ENCODE measurements around the gene ATP13A2.
"Not testable (repeated sequence)": the region's sequence is repeated elsewhere in the genome, so short reads cannot be mapped to it uniquely, and the experiment has no call there.

ATP13A2 gene

DNA sequence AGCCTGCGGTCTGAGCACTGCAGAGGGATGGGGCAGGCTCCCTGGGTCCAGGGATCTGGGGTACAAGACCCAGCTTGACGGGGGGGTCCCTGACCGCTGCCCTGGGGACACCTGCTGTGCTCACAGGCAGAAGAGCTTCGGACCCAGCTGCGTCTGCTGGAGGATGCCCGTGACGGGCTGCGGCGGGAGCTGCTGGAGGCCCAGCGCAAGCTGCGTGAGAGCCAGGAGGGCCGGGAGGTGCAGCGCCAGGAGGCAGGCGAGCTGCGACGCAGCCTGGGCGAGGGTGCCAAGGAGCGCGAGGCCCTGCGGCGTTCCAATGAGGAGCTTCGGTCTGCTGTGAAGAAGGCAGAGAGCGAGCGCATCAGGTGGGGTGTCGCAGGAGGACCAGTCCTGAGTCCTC is 56.5 kb downstream of the ATP13A2 start:
- no peak for DNase-seq

DNA sequence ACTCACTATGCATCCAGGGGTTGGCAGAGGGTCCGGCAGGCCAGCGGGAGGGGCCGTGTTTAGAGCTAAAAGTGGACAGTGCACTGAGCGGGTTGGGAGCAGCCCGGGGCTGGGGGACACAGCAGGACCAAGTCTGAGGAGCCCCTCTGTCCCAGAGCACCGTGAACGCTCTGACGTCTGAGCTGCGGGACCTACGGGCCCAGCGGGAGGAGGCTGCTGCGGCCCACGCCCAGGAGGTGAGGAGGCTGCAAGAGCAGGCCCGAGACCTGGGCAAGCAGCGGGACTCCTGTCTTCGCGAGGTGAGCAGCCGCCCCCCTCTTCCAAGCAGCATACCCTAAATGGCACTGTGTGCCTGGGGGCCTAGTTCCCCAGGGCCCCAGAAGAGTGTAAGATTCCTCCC is 57.1 kb downstream of the ATP13A2 start:
- DNase-seq: no peak

DNA sequence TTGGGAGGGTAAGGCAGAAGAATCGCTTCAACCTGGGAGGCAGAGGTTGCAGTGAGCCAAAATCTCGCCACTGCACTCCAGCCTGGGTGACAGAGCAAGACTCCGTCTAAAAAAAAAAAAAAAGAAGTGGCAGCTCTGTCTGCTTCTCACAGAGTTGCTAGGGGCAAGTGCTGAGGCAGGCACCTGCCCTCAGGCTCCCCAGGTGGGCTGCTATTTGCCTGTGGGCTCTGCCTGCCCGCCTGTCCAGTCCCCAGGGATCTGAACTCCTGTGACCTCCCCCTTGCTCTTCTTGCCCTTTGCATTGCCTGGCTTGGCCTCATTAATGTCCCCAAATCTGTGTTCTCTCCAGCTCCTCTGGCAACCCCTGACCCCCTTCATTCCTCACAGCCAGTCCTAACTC is 59.4 kb downstream of the ATP13A2 start:
- not testable (repeated sequence) for DNase-seq

DNA sequence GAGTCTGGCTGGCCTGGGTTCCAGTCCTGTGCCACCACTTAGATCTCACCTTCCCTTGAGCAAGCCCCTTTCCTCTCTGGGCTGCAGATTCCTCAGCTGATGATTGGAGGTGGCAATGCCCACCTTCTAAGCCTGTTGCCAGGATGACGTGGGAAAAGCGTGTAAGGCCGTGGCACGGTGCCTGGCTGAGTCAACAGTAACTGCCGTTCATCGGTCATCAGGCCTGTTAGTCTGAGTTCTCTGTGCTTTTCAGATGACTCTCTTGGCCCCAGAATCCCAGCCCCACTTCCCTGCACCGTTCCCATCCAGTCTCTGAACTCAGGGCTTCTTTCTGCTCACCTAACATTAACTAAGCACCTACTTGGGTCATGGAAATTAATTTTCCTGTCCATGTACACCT is 62.7 kb downstream of the ATP13A2 start:
- DNase-seq: not testable (repeated sequence)

DNA sequence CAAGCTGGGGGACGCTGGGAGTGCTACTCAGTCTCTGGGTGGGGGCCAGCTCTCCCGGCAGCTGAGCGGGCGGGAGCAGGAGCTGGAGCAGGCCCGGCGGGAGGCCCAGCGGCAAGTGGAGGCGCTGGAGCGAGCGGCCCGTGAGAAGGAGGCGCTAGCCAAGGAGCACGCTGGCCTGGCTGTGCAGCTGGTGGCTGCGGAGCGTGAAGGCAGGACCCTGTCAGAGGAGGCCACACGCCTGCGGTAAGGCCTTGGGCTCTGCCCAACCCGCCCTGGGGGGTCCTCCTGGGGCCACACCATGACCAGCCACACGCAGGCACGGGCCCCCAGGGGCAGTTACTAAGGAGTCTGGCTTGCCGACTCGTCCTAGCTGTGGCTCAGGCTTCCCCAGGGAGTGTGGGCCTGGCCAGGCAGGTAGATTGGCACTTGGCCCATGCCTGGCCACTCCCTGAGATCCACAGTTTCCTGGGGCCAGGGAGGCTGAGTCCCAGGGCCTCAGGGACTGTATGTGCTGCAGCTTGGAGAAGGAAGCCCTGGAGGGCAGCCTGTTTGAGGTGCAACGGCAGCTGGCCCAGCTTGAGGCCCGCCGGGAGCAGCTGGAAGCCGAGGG is 63.3 kb downstream of the ATP13A2 start:
- not testable (repeated sequence) for DNase-seq

DNA sequence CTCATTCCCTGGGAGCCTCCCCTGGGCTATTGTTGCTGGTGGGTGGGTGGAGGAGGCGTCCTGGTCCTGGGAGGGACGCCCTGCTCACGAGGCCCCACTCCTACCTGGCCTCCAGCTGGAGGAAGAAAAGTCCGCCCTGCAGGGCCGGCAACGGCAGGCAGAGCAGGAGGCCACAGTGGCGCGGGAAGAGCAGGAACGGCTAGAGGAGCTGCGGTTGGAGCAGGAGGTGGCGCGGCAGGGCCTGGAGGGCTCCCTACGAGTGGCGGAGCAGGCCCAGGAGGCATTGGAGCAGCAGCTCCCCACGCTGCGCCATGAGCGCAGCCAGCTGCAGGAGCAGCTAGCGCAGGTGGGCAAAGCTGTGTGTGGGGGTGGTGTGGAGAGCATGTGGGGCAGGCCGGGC is 65.1 kb downstream of the ATP13A2 start:
- no peak for DNase-seq

DNA sequence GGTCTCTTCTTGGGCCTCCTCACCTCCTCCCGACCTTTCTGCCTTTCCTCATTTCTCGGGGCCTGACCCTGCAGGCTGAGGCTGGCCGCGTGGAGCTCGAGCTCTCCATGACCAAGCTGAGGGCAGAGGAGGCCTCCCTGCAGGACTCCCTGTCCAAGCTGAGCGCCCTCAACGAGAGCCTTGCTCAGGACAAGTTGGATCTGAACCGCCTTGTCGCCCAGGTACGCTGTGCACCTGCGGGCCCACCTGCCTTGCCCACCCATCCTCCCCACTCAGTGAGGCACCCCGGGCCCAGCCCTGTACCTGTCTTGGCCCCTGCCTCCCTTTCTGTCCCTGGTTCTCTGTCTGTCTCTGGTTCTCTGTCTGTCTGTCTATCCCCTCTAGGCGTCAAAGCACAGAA is 65.5 kb downstream of the ATP13A2 start:
- not testable (repeated sequence) for DNase-seq

DNA sequence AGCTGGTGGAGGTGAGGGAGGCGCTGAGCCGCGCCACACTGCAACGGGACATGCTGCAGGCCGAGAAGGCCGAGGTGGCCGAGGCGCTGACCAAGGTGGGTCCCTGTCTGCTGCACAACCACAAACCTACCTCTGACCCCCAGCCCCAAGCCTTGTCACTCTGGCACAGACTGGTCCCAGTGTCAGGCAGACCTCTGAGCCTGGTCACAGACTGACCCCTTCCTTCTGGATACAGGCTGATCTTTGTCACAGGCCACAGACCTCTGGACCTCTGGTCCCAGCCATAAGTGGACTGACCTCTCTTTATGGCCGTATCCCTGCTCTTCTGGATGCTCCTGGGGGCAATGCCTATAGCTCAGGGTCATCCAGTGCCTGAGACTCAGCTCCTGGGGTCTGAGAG is 66.2 kb downstream of the ATP13A2 start:
- DNase-seq: not testable (repeated sequence)

DNA sequence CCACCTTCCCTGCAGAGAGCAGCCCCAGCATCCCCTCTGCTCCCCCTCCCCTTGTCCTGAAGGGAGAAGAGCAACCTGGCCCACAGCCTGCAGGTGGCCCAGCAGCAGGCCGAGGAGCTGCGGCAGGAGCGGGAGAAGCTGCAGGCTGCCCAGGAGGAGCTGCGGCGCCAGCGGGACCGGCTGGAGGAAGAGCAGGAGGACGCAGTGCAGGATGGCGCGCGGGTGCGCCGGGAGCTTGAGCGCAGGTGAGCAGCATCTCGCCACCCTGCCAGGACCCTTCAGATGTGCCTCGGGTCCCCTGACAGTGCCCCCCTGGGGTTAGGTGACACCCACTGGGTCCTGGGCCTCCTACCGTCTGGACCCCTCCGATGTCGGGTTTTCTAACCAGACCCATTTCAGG is 67.7 kb downstream of the ATP13A2 start:
- no peak for DNase-seq

DNA sequence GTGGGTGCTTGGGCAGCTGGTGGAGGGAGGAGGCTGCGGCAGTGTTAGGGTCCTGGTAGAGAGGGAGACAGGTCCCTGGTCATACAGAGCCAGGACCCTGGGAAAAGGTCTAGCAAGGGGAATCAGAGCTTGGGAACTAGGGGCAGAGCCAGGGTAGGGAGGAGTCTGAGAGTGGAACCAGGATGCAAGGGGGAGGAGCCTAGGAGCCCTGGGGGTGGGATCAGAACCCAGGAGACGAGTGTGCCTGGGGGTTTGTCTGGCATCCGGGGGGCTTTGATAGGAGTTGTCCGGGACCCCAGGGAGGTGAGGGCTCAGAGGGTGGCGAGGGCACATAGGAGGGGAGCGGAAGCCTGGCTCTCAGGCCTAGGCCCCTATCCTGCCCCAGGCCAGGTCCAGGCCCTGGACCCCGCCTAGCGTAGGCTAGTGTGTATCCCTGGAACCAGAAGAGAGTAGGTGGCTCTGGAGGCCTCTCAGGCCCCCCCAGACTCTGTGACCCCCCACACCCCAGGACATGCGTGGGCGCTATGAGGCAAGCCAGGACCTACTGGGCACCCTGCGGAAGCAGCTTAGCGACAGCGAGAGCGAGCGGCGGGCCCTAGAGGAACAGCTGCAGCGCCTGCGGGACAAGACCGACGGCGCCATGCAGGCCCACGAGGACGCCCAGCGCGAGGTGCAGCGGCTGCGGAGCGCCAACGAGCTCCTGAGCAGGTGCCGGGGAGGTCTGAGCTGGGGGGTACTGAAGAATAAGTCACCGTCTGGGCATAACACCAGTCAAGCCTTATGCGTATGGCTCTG is 72.1 kb downstream of the ATP13A2 start:
- not testable (repeated sequence) for DNase-seq

DNA sequence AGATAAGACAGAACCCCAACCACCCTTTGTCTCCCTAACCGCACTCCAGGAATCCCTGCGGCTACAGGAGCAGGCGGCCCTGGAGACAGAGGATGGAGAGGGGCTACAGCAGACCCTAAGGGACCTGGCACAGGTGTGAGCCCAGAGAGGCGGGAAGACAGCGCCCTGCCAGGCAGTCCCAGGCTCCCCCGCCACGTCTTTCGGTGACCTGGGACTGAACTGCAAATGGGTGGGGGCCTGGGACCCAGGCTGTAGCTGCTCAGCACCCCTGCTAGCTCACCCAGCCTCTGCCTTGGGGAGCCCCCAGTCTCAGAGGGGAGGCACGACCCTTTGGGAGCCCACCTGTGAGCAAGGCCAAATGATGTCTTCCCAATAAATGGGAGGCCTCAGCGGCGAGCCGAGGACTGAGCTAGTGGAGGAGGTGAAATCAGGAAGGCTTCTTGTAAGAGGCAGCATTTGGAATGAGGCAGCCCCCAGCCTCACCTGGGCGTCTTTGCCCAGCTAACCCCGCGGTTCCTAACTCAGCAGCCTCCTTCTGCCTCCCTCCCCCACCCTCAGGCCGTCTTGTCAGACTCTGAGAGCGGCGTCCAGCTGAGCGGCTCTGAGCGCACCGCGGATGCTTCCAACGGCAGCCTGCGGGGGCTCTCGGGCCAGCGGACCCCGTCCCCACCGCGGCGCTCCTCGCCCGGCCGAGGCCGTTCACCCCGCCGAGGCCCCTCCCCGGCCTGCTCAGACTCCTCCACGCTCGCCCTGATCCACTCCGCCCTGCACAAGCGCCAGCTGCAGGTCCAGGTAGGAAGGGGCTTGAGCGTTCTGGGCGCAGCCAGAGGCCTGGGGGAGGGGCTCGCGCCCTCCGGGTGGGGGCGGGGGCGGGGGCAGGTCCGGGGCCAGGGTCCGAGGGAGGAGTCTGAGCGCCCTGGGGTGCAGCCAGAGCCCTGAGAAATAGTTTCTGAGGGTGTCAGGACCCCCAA is 73.1 kb downstream of the ATP13A2 start:
- no peak for DNase-seq

DNA sequence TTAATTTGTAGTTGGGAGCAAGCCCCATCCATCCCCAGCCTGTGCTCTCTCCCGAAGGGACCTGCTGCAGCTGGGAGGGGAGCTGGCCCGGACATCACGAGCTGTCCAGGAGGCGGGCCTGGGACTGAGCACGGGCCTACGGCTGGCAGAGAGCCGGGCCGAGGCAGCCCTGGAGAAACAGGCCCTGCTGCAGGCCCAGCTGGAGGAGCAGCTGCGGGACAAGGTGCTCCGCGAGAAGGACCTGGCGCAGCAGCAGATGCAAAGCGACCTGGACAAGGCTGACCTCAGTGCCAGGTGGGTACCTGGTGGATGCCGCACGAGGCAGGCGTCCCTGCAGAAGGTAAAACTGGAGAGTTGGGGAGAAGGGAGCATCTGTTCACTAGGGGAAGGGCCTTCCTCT is 75.1 kb downstream of the ATP13A2 start:
- DNase-seq: not testable (repeated sequence)

Data from suppressor macrophage (primary cell).